Measurements from ENCODE around the gene C19orf85.

- no peak for TF ChIP-seq CTCF (IDR thresholded peaks at IDR 0.05)
- TF ChIP-seq EZH2 (IDR thresholded peaks at IDR 0.05) = no peak
These were observed 41.1 kb downstream of the C19orf85 start for GRCh38 chr19:55423225-55424005.
